Heart left ventricle (tissue), 16 donors: ENCODE measurements around the gene JOSD1. TPM values are rescaled to one million over a fixed set of nuclear protein-coding genes. Genes with fewer than 3 reads are reported as not detected.
A peak's percentile ranks its signal among the peaks of the same experiment; 100 is the strongest.
"Not testable (repeated sequence)": the region's sequence is repeated elsewhere in the genome, so short reads cannot be mapped to it uniquely, and the experiment has no call there.

Source experiments
- ATAC-seq, 4 donors: fragments of 200-7000 bp; cut with Tn5 transposase; one replicate each; pipeline ENCODE4 v1.9.1; 2020 to 2022; ENCODE audit warnings: moderate library complexity in 4 of 4, mild to moderate bottlenecking in 3 of 4, moderate number of reproducible peaks in 1 of 4
- DNase-seq, 5 donors: peaks; one replicate each; pipeline ENCODE4 v3.0.0-alpha.2; 2020
- H3K27ac ChIP-seq, 12 donors: fragments of 200-600 bp; sonication (generic) in 4 of 12; one replicate each; pipeline versions ENCODE4 v1.5.0 to v1.8.0; 2016 to 2022; ENCODE audit warnings: mild to moderate bottlenecking in 2 of 12
- H3K27me3 ChIP-seq, 9 donors: fragments of 200-600 bp; sonication (generic) in 2 of 9; one replicate each; pipeline versions ENCODE4 v1.5.1 to v1.8.0; 2016 to 2022; ENCODE audit warnings: mild to moderate bottlenecking in 3 of 9
- H3K36me3 ChIP-seq, 9 donors: fragments of 200-600 bp; sonication (generic) in 2 of 9; one replicate each; pipeline versions ENCODE4 v1.5.0 to v1.8.0; 2018 to 2022; ENCODE audit warnings: mild to moderate bottlenecking in 2 of 9
- H3K4me1 ChIP-seq, 12 donors: fragments of 200-600 bp; sonication (generic) in 4 of 12; one replicate each; pipeline versions ENCODE4 v1.5.0 to v1.8.0; 2016 to 2022; ENCODE audit warnings: mild to moderate bottlenecking in 3 of 12
- H3K4me3 ChIP-seq, 12 donors: fragments of 200-600 bp; sonication (generic) in 4 of 12; one replicate each; pipeline versions ENCODE4 v1.5.0 to v1.8.0; 2017 to 2022; ENCODE audit warnings: mild to moderate bottlenecking in 9 of 12, moderate library complexity in 4 of 12
- H3K9me3 ChIP-seq, 12 donors: fragments of 200-600 bp; sonication (generic) in 4 of 12; one replicate each; pipeline versions ENCODE4 v1.5.0 to v1.8.0; 2016 to 2022; ENCODE audit warnings: mild to moderate bottlenecking in 1 of 12
- POLR2A ChIP-seq, 2 donors: fragments of 450-650 bp; IDR thresholded peaks; one replicate each; pipeline ENCODE4 v1.6.1; 2017; ENCODE audit warnings: antibody characterized with exemption in 2 of 2, mild to moderate bottlenecking in 2 of 2, moderate library complexity in 2 of 2
- WGBS, 4 donors: extraction: QIAGEN DNeasy Blood & Tissue Kit in 2 of 4; methylation state at CpG; one replicate each; pipeline versions ENCODE4 v1.1.5 to v1.1.7; 2013 to 2018; 5-methylcytosine and 5-hydroxymethylcytosine counted together
- intact Hi-C, 10 donors: fragments of 100-400 bp; cut with DNase I; formaldehyde crosslinking; loops; one replicate each; pipeline versions ENCODE4 v1.11.1 to v1.14.2; 2022
- polyA plus RNA-seq, 2 donors: library from polyadenylated mRNA; stranded (reverse); fragments of 200-250 nt; gene quantifications; one replicate each; pipeline ENCODE4 v1.2.3, GENCODE V29; 2013
- total RNA-seq, 9 donors: library from RNA; depleted of rRNA in 2 of 9; stranded (reverse); fragments of >200 nt in 2 of 9; fragmentation: NEBNext Ultra II Directional in 3 of 9; extraction: Animal tissue kit (Norgen Biotek cat#: 25700) in 3 of 9; gene quantifications; one replicate each; pipeline versions ENCODE4 v1.1.0 to v1.2.4, GENCODE V29; 2016 to 2023
- TF ChIP-seq, protein P1 (sequence below), 12 donors: fragments of 200-600 bp; sonication (generic) in 4 of 12; IDR thresholded peaks; one replicate each; pipeline versions ENCODE4 v1.5.0 to v1.8.0; 2018 to 2022; ENCODE audit warnings: antibody characterized with exemption in 12 of 12, mild to moderate bottlenecking in 5 of 12
- donor health status: ischemic (EF 13 %, LVEDD 7.1; RV severe dilation, severe dysfunction).
- donor health status: healthy with polysubstance abuse.
- donor health status: DM: no; HTN: yes; CAD: no.
- donor health status: DM: no; HTN: no; CAD: no.
- donor health status: ischemic (EF 25% LVEDD 6.9; RV normal size, moderate dysfunction).
- donor health status: ischemic (EF 25% LVEDD 5.7; RV mildly dilated, moderate dysfunction).
- donor health status: healthy.
- donor health status: DM: yes; HTN: yes; CAD: no.
- donor health status: ischemic (EF 35%, LVEDD 5.7; RV mildly dilated, moderate dysfunction).
- donor health status: nonischemic (EF 11% LVEDD 7.7; RV severe dilation, severe dysfunction).
- donor health status: DM: yes; HTN: yes; CAD: no.
- donor health status: PGD.
- donor health status: ischemic (EF 29% LVEDD 5.4; RV normal size, mild dysfunction).
- donor health status: nonischemic (EF 23%, LVEDD 6.1; RV moderate dilation, normal function).

Gene JOSD1
- total and polyA plus RNA-seq, 11 donors = 7.8 to 34.0 (median 22.8) TPM

DNA sequence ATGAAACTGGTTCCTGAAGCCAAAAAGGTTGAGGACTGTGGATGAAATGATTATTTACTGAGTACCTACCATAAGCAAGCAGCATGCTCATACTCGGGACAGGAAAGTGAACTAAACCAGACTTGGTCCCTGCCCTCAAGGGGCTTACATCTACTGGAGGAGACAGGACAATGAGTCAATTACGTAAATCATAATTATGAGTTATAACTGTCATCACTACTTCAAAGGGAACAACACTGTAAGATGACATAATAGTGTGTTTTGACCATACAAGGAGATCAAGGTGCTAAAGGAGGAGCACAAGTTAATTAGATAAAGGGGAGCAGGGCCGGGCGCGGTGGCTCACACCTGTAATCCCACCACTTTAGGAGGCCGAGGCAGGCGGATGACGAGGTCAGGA lies 47.0 kb downstream of the JOSD1 start:
- no peak for TF ChIP-seq POLR2A (IDR thresholded peaks at IDR 0.05)
- TF ChIP-seq, protein P1, sequence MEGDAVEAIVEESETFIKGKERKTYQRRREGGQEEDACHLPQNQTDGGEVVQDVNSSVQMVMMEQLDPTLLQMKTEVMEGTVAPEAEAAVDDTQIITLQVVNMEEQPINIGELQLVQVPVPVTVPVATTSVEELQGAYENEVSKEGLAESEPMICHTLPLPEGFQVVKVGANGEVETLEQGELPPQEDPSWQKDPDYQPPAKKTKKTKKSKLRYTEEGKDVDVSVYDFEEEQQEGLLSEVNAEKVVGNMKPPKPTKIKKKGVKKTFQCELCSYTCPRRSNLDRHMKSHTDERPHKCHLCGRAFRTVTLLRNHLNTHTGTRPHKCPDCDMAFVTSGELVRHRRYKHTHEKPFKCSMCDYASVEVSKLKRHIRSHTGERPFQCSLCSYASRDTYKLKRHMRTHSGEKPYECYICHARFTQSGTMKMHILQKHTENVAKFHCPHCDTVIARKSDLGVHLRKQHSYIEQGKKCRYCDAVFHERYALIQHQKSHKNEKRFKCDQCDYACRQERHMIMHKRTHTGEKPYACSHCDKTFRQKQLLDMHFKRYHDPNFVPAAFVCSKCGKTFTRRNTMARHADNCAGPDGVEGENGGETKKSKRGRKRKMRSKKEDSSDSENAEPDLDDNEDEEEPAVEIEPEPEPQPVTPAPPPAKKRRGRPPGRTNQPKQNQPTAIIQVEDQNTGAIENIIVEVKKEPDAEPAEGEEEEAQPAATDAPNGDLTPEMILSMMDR (IDR thresholded peaks at IDR 0.05) = no peak
- WGBS, 4 donors = 92 to 98% (median 96%) methylated on average over 8 of the region's 8 CpGs
- intact Hi-C loops = no loop called here
- Histone ChIP-seq H3K4me3 (no peak overlapping the region), H3K4me1 (peaks cover 0 to 22% (median 15%) of the 10 kb centered on the region in 12 donors), H3K27ac (no peak overlapping the region), H3K36me3 (no peaks in the 10 kb centered on the region), H3K9me3 (no peaks in the 10 kb centered on the region), H3K27me3 (no peaks in the 10 kb centered on the region)
- no peak for DNase-seq
- no peak for ATAC-seq

GRCh38 chr22:38652859-38653258 lies 47.9 kb downstream of the JOSD1 start:
- H3K27ac ChIP-seq = no peak overlapping the region
- no peak overlapping the region for H3K4me3 ChIP-seq
- no peaks in the 10 kb centered on the region for H3K9me3 ChIP-seq
- TF ChIP-seq, protein P1 (IDR thresholded peaks at IDR 0.05) = no peak
- no peak for TF ChIP-seq POLR2A (IDR thresholded peaks at IDR 0.05)
- DNase-seq = no peak
- ATAC-seq = no peak
- intact Hi-C loops = no loop called here
- no peaks in the 10 kb centered on the region for H3K27me3 ChIP-seq
- no peaks in the 10 kb centered on the region for H3K36me3 ChIP-seq
- peaks cover 0 to 17% (median 13%) of the 10 kb centered on the region in 12 donors for H3K4me1 ChIP-seq

- 76 to 84% (median 79%) methylated on average over 5 of the region's 5 CpGs for WGBS, 4 donors
- DNase-seq = no peak
These were observed 50.8 kb downstream of the JOSD1 start for GRCh38 chr22:38649841-38650522.

GRCh38 chr22:38645430-38645829 lies 55.3 kb downstream of the JOSD1 start:
- DNase-seq (no peak), ATAC-seq (no peak)
- intact Hi-C loops = no loop called here
- Histone ChIP-seq H3K27me3 (no peaks in the 10 kb centered on the region), H3K4me1 (no peaks in the 10 kb centered on the region), H3K9me3 (no peaks in the 10 kb centered on the region), H3K27ac (no peak overlapping the region), H3K4me3 (no peak overlapping the region), H3K36me3 (no peaks in the 10 kb centered on the region)
- 89 to 97% (median 96%) methylated on average over 6 of the region's 6 CpGs for WGBS, 4 donors
- no peak for TF ChIP-seq POLR2A (IDR thresholded peaks at IDR 0.05)
- TF ChIP-seq, protein P1 (IDR thresholded peaks at IDR 0.05) = no peak

More at GRCh38 chr22:38649841-38650522, 50.8 kb downstream of the JOSD1 start:
- TF ChIP-seq, protein P1 (IDR thresholded peaks at IDR 0.05) = no peak
- TF ChIP-seq POLR2A (IDR thresholded peaks at IDR 0.05) = no peak
- Histone ChIP-seq H3K27me3 (no peaks in the 10 kb centered on the region), H3K9me3 (no peaks in the 10 kb centered on the region), H3K36me3 (no peaks in the 10 kb centered on the region), H3K4me1 (no peaks in the 10 kb centered on the region), H3K4me3 (no peak overlapping the region), H3K27ac (no peak overlapping the region)
- ATAC-seq = no peak
- intact Hi-C loops = no loop called here

- H3K27me3 ChIP-seq, H3K36me3 ChIP-seq, H3K9me3 ChIP-seq, H3K27ac ChIP-seq, H3K4me3 ChIP-seq, DNase-seq, H3K4me1 ChIP-seq, intact Hi-C loops: not testable (repeated sequence)
- 93 to 99% (median 95%) methylated on average over 5 of the region's 5 CpGs for WGBS, 4 donors
- peak in 2 of 4 donors; percentile 78 to 99 for ATAC-seq
These were observed 56.5 kb downstream of the JOSD1 start for GRCh38 chr22:38644245-38644644.
